ENCODE results near the gene DNASE1L3.

Gene DNASE1L3

DNA sequence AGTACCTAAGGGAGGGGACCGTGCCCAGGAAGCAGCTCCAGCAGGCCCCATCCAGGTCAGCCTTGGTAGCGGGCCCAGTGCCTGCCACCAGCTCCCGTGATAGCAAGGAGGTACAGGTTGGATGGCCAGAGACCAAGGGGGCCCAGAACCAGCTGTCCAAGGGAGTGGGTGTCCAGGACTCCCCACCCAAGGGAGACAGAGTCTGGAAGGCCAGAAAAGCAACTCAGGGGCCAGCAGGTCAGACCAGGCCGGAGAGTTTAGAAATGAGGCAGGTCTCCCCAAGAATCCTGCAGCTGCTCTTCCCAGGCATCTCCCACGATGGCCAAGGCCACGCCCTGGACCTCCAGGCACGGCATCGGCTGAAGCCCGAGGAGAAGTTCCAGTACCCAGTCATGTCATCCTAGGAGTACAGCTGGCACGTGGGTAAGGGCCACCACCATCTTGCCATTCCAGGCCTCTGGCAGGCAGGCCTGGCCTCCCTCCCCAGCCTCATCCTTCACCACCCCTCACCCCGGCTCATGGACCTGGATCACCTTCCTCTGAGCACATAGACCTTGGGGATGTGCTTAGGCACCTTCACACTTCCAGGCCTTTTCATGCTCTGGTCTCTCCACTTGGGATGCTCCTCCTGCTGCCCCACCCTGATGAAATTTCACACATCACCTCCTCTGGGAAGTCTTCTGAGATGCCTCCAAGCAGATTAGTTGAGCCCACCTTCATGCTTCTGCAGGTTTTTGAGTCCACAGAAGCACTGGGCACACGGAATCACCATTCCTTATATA, 30.5 kb downstream of the DNASE1L3 start:
- no peak for ATAC-seq
- Mint-ChIP-seq H3K4me1 (peaks cover 32% of the 10 kb centered on the region), H3K27ac (no peak overlapping the region), H3K9me3 (no peaks in the 10 kb centered on the region), H3K27me3 (no peaks in the 10 kb centered on the region), H3K4me3 (no peak overlapping the region), H3K36me3 (no peaks in the 10 kb centered on the region)

DNA sequence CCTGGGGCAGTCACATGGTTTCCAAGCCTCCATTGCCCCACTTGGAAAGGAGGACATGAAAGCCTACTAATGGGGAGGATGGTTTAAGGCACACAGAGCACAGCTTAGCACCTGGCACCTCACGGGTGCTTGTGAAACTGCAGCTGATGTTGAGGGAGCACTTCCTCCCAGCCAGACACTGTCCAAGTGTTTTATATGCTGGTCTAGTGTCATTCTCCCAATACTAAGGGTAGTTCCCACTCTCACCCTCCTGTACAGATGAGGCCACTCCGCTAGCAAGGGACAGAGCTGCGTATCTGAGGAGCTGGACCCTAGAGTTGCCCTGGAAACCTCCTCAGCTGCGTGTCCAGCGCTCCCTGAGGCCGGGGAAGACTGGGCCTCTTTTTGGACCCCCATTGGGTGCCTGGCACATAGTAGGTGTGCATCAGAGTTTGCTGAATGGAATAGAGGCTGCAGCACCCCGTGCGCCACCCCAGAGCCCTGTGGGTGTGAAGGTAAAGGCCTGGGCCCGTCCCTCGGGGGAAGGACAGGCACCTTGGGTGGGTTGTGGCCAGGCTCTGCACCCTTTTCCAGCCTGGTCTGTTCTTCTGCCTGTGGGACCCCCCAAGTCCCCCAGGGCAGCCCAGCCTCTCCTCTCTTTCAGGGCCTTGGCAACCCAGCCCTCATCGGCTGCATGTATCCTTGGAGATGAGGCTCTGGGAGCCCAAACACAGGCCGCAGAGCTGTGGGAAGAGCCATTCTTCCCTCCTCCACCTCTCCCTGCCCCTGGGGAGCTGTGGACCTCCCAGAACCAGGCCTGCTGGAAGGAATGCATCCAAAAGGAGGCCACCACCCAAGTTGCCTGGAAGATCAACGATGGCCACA, 31.3 kb downstream of the DNASE1L3 start:
- Mint-ChIP-seq H3K9me3 (no peaks in the 10 kb centered on the region), H3K4me1 (peaks cover 32% of the 10 kb centered on the region), H3K27me3 (no peaks in the 10 kb centered on the region), H3K27ac (no peak overlapping the region), H3K4me3 (no peak overlapping the region), H3K36me3 (no peaks in the 10 kb centered on the region)
- ATAC-seq: no peak

DNA sequence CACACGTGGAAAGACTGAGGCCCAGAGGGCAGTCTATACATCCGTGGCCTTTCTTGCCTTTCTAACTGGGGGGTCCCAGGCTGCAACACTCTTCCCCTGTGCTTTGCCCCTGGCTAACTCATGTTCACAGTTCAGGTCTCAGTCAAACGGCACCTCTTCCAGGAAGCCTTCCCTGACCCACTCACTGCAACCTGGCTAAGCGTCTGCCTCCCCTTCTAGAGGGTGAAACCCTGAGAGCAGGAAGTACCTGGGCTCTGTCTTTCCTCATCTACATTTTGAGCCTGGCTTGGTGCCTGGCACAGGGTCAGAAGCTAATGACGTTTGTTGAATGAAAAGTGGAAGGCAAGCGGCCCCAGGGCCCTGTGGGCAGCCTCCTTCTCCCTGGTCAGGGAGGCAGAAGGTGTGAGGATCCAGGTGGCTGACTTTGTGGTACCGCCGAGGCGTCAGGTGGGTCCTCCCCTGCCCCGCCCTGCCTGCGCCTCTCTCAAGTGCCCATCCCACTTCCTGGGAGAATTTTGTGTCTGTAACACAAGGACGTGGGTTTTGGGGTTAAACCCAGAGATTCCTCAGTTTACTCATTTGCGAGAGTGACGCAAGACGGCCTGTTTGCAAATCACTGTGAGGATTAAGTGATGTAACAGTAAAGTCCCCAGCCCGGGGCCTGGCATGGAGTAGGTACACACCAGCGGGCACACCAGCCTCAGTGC, 32.1 kb downstream of the DNASE1L3 start:
- Mint-ChIP-seq H3K27me3 (no peaks in the 10 kb centered on the region), H3K36me3 (no peaks in the 10 kb centered on the region), H3K4me3 (peak overlapping the region; percentile 75), H3K9me3 (no peaks in the 10 kb centered on the region), H3K4me1 (peaks cover 32% of the 10 kb centered on the region), H3K27ac (peak overlapping the region; percentile 2)
- no peak for ATAC-seq

DNA sequence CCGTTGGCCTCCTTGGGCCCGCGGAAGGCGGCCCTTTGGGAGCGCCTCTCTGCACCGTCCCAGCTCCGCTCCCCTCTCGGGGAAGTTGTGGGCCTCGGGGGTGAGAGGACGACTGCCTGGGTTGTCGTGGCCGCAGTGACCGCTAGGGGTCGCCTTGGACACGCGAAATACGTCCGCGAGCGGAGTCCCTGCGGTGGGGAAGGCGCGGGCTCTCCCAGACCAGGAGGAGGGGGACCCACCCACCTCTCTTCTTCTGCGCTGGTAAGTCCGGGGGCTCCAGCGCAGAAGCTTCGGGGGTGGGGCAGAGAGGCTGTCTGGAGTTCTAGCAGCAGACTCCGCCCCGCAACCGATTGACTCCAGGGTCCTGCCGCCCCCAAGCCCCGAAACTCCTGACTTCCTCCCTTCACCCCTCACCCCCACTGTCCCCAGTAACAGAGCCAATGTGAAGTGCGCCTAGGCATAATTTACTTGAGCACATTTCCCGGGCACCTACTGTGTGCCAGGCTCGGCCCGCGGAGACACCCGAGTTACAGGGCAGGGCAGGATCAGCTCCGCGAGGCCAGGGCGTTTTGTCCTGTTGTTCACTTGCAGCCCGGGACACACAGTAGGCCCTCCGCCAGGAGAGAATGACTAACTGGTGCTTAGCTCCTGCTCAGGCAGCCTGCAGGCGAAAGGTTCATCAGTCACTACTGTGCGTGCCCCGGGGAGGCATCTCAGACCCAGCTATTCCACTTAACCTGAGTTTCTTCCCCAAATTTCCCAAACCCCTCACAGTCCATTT, 32.8 kb downstream of the DNASE1L3 start:
- H3K27me3 Mint-ChIP-seq: no peaks in the 10 kb centered on the region
- ATAC-seq: peak; percentile 91
- H3K4me1 Mint-ChIP-seq: peaks cover 32% of the 10 kb centered on the region
- peak overlapping the region; percentile 2 for H3K27ac Mint-ChIP-seq
- no peaks in the 10 kb centered on the region for H3K36me3 Mint-ChIP-seq
- peak overlapping the region; percentile 75 for H3K4me3 Mint-ChIP-seq
- H3K9me3 Mint-ChIP-seq: no peaks in the 10 kb centered on the region

DNA sequence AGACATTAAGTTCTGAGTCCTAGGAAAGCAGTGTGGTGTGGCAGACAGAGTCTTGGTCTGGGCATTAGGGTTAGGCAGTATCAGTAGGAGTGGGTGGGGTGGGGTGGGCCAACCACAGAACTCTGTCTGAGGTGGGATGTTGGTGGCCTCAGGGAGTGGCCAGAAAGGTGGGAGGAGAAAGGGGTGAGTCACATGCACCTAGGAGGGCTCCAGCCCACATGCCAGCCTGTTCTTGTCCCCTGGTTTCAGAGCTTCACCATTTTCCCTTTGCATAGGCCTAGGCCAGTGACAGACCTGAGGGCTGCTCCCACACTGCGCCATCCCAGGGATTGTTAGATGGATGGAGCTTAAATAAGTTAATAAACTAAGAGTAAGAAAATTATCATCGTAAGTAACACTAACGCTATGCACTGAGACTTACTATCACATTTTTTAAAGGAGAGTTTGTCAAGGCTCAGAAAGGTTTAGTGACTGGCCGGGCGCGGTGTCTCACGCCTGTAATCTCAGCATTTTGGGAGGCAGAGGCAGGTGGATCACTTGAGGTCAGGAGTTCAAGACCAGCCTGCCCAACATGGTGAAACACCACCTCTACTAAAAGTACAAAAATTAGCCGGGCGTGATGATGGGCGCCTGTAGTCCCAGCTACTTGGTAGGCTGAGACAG, 33.8 kb downstream of the DNASE1L3 start:
- Mint-ChIP-seq H3K36me3 (no peaks in the 10 kb centered on the region), H3K27me3 (no peaks in the 10 kb centered on the region), H3K4me1 (peaks cover 30% of the 10 kb centered on the region), H3K4me3 (peak overlapping the region; percentile 75), H3K27ac (no peak overlapping the region), H3K9me3 (no peaks in the 10 kb centered on the region)
- no peak for ATAC-seq

DNA sequence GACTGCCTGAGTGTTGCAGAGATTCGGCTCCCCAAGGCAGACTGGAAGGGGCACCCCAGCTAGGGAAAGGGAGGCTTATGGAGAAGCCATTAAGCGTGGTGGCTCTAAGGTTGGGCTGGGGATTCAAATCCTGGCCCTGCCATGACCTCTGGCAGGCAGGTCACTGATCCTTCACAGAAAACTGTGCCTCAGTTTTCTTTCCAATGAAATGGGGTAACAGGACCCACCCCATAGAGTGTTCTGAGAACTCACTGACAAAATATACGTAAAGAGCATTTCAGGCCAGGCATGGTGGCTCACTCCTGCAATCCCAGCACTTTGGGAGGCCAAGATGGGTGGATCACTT, 34.6 kb downstream of the DNASE1L3 start:
- H3K36me3 Mint-ChIP-seq: no peaks in the 10 kb centered on the region
- peaks cover 22% of the 10 kb centered on the region for H3K4me1 Mint-ChIP-seq
- ATAC-seq: no peak
- H3K27me3 Mint-ChIP-seq: no peaks in the 10 kb centered on the region
- no peak overlapping the region for H3K27ac Mint-ChIP-seq
- H3K4me3 Mint-ChIP-seq: no peak overlapping the region
- H3K9me3 Mint-ChIP-seq: no peaks in the 10 kb centered on the region

DNA sequence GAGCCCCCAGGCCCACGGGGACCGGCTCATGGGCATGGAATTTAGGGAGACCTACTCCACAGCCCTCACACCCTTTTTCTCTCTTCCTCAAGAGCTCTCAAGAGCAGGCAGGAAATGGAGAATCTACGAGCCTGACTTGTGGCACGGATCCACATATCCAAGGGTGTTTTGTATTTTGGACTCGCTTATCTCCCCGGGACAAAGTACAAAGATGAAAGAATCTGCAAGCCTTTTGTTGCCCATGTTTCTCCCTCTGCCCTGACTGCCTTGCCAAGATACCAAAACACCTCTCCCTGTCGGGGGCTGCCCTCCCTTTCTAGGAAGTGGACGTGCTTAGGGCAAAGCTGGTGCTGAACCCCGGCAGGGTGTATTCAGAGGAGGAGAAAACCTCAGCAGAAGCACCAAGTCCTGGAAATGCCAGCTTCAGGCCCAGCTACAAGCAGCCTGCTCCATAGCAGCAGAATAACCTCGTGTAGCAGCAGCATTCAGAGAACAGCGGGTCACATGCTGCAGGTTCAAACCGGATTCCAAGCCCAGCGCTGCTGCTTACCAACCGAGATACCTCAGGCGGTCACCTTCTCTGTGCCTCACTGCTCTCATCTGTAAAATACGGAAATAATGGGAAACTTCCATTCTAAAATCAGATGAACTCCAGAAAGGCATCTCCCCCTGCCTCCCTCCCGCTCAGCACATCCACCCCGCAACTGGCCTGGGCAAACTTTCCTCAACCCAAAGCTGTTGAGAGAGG, 35.2 kb downstream of the DNASE1L3 start:
- Mint-ChIP-seq H3K4me3 (no peak overlapping the region), H3K27me3 (no peaks in the 10 kb centered on the region), H3K36me3 (no peaks in the 10 kb centered on the region), H3K27ac (no peak overlapping the region), H3K9me3 (no peaks in the 10 kb centered on the region), H3K4me1 (peaks cover 22% of the 10 kb centered on the region)
- no peak for ATAC-seq

DNA sequence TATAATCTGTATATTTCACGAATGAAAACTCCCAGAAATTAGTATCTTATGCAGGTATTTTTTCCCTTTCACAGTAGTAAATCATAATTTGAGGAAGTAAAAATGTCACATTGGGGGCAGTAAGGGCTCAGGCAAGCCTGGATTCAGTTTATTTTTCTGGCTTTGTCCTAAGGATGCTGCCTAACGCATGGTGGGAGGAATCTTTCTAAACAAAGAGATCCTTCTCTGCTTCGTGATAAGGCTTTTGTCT, 35.7 kb downstream of the DNASE1L3 start:
- Mint-ChIP-seq H3K9me3 (no peaks in the 10 kb centered on the region), H3K4me1 (peaks cover 22% of the 10 kb centered on the region)

DNA sequence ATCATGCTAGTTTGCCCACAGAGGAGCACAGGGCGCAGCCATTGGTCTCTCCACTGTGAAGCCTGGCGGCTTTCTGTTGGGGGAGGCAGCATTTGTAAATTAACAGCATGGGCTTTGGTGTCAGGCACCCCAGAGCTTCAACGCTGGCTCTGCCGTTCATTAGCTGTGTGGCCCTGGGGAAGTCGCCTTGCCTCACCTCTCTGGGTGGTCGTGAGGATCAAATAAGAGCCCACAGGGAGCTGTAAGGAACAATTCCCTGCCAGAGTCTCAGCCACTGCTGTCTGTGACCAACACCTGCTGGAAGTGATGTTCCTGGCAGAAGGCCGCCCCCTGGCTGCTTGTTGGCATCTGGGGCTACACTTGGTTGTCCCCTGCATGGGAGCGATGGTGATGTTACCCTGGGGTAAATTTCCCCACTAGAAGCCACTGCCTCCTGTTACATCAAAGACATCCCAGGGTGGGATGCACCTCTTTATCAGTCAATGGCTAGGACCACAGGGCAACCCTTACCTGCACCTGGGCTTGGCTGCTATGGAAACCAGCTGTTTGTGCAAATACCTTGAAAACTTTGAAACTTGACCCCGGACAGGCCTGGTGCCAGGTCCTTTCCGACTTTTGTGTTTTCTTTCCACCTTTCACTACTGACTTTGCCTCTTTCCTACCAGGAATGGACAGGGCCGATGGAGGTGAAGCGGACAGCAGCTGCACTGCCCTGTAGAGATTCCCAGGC, 36.9 kb downstream of the DNASE1L3 start:
- no peaks in the 10 kb centered on the region for H3K36me3 Mint-ChIP-seq
- peaks cover 18% of the 10 kb centered on the region for H3K4me1 Mint-ChIP-seq
- H3K4me3 Mint-ChIP-seq: no peak overlapping the region
- no peaks in the 10 kb centered on the region for H3K9me3 Mint-ChIP-seq
- ATAC-seq: no peak
- H3K27me3 Mint-ChIP-seq: no peaks in the 10 kb centered on the region
- H3K27ac Mint-ChIP-seq: no peak overlapping the region

More for the DNA sequence above, 35.7 kb downstream of the DNASE1L3 start:
- Mint-ChIP-seq H3K36me3 (no peaks in the 10 kb centered on the region), H3K27ac (no peak overlapping the region), H3K4me3 (no peak overlapping the region), H3K27me3 (no peaks in the 10 kb centered on the region)
- ATAC-seq: no peak

DNA sequence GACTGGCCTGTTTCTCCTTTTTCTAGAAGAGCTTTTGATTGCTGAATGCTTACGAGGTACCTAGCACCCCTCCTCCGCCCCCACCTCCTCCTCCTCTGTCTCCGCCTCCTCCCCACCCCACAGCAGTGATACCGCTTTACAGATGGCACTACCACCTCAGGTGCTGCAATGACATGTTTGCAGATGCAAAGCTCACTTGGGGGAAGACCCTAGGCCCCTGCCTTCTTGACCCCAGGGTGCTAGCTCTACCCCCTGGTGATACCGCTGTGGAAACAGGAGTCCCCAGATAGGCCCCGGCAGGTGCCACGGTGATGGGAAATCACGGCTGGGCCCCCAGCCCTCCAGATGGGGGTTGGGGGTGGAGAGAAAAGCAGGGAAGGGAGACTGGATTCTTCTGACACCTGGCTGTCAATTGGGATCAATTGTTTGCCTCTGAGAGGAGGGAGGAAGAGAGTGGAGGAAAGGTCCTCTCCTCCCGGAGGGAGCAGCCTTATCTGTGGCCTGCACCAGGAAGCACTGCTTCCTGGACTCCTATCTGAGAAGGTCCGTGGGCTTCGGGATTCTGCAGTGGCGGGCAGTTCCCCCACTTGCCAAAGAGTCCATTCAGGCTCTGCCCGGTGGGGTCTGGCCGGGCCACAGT, 37.6 kb downstream of the DNASE1L3 start:
- no peaks in the 10 kb centered on the region for H3K9me3 Mint-ChIP-seq
- no peaks in the 10 kb centered on the region for H3K36me3 Mint-ChIP-seq
- H3K27ac Mint-ChIP-seq: no peak overlapping the region
- no peaks in the 10 kb centered on the region for H3K27me3 Mint-ChIP-seq
- no peak overlapping the region for H3K4me3 Mint-ChIP-seq
- no peak for ATAC-seq
- H3K4me1 Mint-ChIP-seq: peaks cover 12% of the 10 kb centered on the region

DNA sequence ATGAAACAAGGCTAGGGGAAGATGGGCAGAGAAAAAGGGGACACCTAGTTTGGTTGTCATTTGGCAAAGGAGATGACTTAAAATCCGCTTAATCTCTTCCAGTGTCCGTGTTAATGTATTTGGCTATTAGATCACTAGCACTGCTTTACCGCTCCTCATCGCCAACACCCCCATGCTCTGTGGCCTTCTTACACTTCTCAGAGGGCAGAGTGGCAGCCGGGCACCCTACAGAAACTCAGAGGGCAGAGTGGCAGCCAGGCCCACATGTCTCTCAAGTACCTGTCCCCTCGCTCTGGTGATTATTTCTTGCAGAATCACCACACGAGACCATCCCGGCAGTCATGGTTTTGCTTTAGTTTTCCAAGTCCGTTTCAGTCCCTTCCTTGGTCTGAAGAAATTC, 39.6 kb downstream of the DNASE1L3 start:
- Mint-ChIP-seq H3K9me3 (no peaks in the 10 kb centered on the region), H3K27me3 (no peaks in the 10 kb centered on the region), H3K36me3 (no peaks in the 10 kb centered on the region), H3K27ac (no peak overlapping the region), H3K4me3 (no peak overlapping the region), H3K4me1 (no peaks in the 10 kb centered on the region)
- no peak for ATAC-seq

DNA sequence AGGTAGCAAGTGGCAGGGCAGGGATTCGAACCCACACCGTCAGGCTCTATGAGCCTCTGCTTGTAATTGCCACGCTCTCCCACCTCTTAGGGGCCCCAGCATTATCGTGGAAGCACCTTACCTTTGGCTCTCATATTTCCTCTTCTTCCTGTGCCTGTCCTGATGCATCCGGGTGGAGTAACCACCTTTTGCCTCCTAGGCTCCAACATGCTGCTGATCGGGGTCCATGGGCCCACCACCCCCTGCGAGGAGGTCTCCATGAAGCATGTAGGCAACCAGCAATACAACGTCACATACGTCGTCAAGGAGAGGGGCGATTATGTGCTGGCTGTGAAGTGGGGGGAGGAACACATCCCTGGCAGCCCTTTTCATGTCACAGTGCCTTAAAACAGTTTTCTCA, 40.4 kb downstream of the DNASE1L3 start:
- Mint-ChIP-seq H3K4me1 (no peaks in the 10 kb centered on the region), H3K36me3 (peaks cover 3% of the 10 kb centered on the region), H3K4me3 (no peak overlapping the region), H3K27me3 (no peaks in the 10 kb centered on the region), H3K9me3 (no peaks in the 10 kb centered on the region), H3K27ac (no peak overlapping the region)
- ATAC-seq: no peak

DNA sequence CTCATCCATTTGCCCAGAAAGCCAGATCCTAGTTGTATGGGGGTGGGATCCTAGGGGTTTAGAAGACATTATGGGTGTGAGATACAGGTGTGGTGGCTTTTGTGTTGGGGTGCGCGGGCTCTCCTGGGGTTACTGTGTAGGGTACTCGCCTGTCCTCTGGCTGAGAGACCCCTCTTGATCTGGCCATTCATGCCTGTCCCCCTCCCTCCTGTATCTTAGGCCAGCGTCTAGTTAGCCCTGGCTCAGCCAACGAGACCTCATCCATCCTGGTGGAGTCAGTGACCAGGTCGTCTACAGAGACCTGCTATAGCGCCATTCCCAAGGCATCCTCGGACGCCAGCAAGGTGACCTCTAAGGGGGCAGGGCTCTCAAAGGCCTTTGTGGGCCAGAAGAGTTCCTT, 41.4 kb downstream of the DNASE1L3 start:
- H3K27ac Mint-ChIP-seq: no peak overlapping the region
- H3K27me3 Mint-ChIP-seq: no peaks in the 10 kb centered on the region
- H3K36me3 Mint-ChIP-seq: peaks cover 5% of the 10 kb centered on the region
- no peak overlapping the region for H3K4me3 Mint-ChIP-seq
- H3K9me3 Mint-ChIP-seq: no peaks in the 10 kb centered on the region
- no peaks in the 10 kb centered on the region for H3K4me1 Mint-ChIP-seq
- ATAC-seq: no peak

Measured in stimulated activated memory B cell treated with anti-CD40 and anti-IgM and Interleukin-4, amounts not matched to agents 10 μg/mL and 1 μg/mL and 100 μg/mL, for 72 hours (primary cell).